OCI-LY7 (cell line): Measurements from ENCODE around the gene MYH7.

ENCODE experiments used
- CTCF ChIP-seq: fragments of 200-600 bp; sonication (generic); conservative IDR thresholded peaks from 2 replicates; pipeline ENCODE4 v1.5.1; 2014; ENCODE audit warnings: mild to moderate bottlenecking, antibody characterized with exemption, low read length, moderate library complexity, mixed read lengths
- EZH2phosphoT487 ChIP-seq: fragments of 200-600 bp; sonication (generic); IDR thresholded peaks from 2 replicates; pipeline ENCODE4 v1.6.1; 2018; ENCODE audit warnings: low read depth, borderline replicate concordance, mild to moderate bottlenecking, mixed run types, antibody characterized with exemption, low read length, moderate library complexity, mixed read lengths

GRCh38 chr14:23371865-23372264 is 63.6 kb downstream of the MYH7 start:
- TF ChIP-seq CTCF (no peak), EZH2phosphoT487 (no peak)
